K562 (cell line): Measurements from ENCODE around the gene KARS1. TPM values are rescaled to one million over a fixed set of nuclear protein-coding genes. Genes with fewer than 3 reads are reported as not detected.

ENCODE experiments used
- DIDO1 ChIP-seq: fragments of 450-650 bp; IDR thresholded peaks from 2 replicates; pipeline ENCODE4 v1.6.1; 2016; ENCODE audit warnings: low read depth, missing biosample characterization, missing genetic modification characterization
- DNMT1 ChIP-seq: fragments of 450-650 bp; IDR thresholded peaks from 2 replicates; pipeline ENCODE4 v1.6.1; 2016; ENCODE audit warnings: antibody characterized with exemption, mild to moderate bottlenecking
- EGR1 ChIP-seq: fragments of 450-650 bp; conservative IDR thresholded peaks from 2 replicates; pipeline ENCODE4 v1.6.1; 2017; ENCODE audit warnings: mild to moderate bottlenecking
- GTF2A2 ChIP-seq: IDR thresholded peaks from 2 replicates; pipeline ENCODE4 v1.6.1; 2016; ENCODE audit warnings: mild to moderate bottlenecking, missing genetic modification characterization, missing compliant biosample characterization
- HDAC8 ChIP-seq: fragments of 450-650 bp; IDR thresholded peaks from 2 replicates; pipeline ENCODE4 v1.6.1; 2016; ENCODE audit warnings: mild to moderate bottlenecking, missing genetic modification characterization, moderate library complexity, missing compliant biosample characterization
- KDM5B ChIP-seq: fragments of 200-600 bp; sonication (generic); IDR thresholded peaks from 2 replicates; pipeline ENCODE4 v1.6.1; 2012; ENCODE audit warnings: low read depth, mild to moderate bottlenecking, moderate library complexity, low read length, control low read depth, inconsistent platforms; ENCODE audit not compliant: insufficient replicate concordance
- MEIS2 ChIP-seq: fragments of 450-650 bp; IDR thresholded peaks from 2 replicates; pipeline ENCODE4 v1.6.1; 2014; ENCODE audit warnings: mild to moderate bottlenecking; ENCODE audit not compliant: partially characterized antibody
- NONO ChIP-seq, 2 experiments: fragments of 200-400 bp in 1 of 2; fragments of 450-650 bp in 1 of 2; formaldehyde crosslinking in 1 of 2; IDR thresholded peaks; 2 replicates each; pipeline ENCODE4 v1.6.1; 2017; ENCODE audit warnings: low read depth in 2 of 2, mild to moderate bottlenecking in 2 of 2, moderate library complexity in 2 of 2, low read length in 1 of 2
- NR2C1 ChIP-seq, 2 experiments: fragments of 450-650 bp; IDR thresholded peaks; 2 replicates each; pipeline ENCODE4 v1.6.1; 2017; ENCODE audit warnings: mild to moderate bottlenecking in 2 of 2, antibody characterized with exemption in 1 of 2, inconsistent platforms in 1 of 2, missing compliant biosample characterization in 1 of 2, missing genetic modification characterization in 1 of 2
- PHB2 ChIP-seq: fragments of 450-650 bp; IDR thresholded peaks from 2 replicates; pipeline ENCODE4 v1.6.1; 2017; ENCODE audit warnings: low read depth
- PML ChIP-seq: IDR thresholded peaks from 2 replicates; pipeline ENCODE4 v1.6.1; 2012; ENCODE audit warnings: low read length, inconsistent platforms
- PYGO2 ChIP-seq: fragments of 450-650 bp; IDR thresholded peaks from 2 replicates; pipeline ENCODE4 v1.6.1; 2016; ENCODE audit warnings: mild to moderate bottlenecking, missing genetic modification characterization, moderate library complexity, missing compliant biosample characterization
- SIX5 ChIP-seq, 2 experiments: IDR thresholded peaks; 2 replicates each; pipeline ENCODE4 v1.6.1; 2011; ENCODE audit warnings: low read length in 2 of 2, borderline replicate concordance in 1 of 2, low read depth in 1 of 2, mild to moderate bottlenecking in 1 of 2, moderate library complexity in 1 of 2; ENCODE audit not compliant: insufficient read depth in 1 of 2
- SRSF1 ChIP-seq: fragments of 200-400 bp; formaldehyde crosslinking; IDR thresholded peaks from 2 replicates; pipeline ENCODE4 v1.6.1; 2017; ENCODE audit warnings: mild to moderate bottlenecking, low read depth, low read length, moderate library complexity
- TBP ChIP-seq: optimal IDR thresholded peaks from 2 replicates; pipeline ENCODE3; 2011; ENCODE audit warnings: low read depth, low read length, improper control_type of control experiment
- ZFPM2 ChIP-seq: fragments of 250-450 bp; sonication (Bioruptor Pico); IDR thresholded peaks from 2 replicates; pipeline ENCODE4 v1.5.1; 2022; ENCODE audit warnings: mild to moderate bottlenecking
- ZFX ChIP-seq: sonication (generic); formaldehyde crosslinking; IDR thresholded peaks from 2 replicates; pipeline ENCODE4 v1.8.0; 2022; ENCODE audit warnings: mild to moderate bottlenecking, missing genetic modification reagents, moderate library complexity
- ZNF184 ChIP-seq: sonication (generic); formaldehyde crosslinking; IDR thresholded peaks from 2 replicates; pipeline ENCODE4 v1.5.0; 2020; ENCODE audit warnings: missing genetic modification reagents
- ZNF239 ChIP-seq: fragments of 250-450 bp; sonication (Bioruptor Pico); IDR thresholded peaks from 2 replicates; pipeline ENCODE4 v1.4.0; 2020; ENCODE audit warnings: mild to moderate bottlenecking
- ZNF263 ChIP-seq: sonication (generic); formaldehyde crosslinking; IDR thresholded peaks from 2 replicates; pipeline ENCODE4 v1.8.0; 2022; ENCODE audit warnings: mild to moderate bottlenecking, missing genetic modification reagents, borderline replicate concordance
- ZNF282 ChIP-seq: sonication (generic); formaldehyde crosslinking; IDR thresholded peaks from 2 replicates; pipeline ENCODE4 v1.8.1; 2023; ENCODE audit warnings: missing genetic modification reagents
- ZNF311 ChIP-seq: fragments of 250-450 bp; sonication (Bioruptor Pico); IDR thresholded peaks from 2 replicates; pipeline ENCODE4 v1.4.0; 2020; ENCODE audit warnings: mild to moderate bottlenecking, moderate library complexity
- ZNF830 ChIP-seq: fragments of 250-450 bp; sonication (Bioruptor Pico); IDR thresholded peaks from 2 replicates; pipeline ENCODE4 v1.5.0; 2021; ENCODE audit warnings: mild to moderate bottlenecking
- polyA plus RNA-seq, 8 experiments: library from polyadenylated mRNA; depleted of rRNA in 4 of 8; stranded (reverse) in 5 of 8; unstranded in 3 of 8; fragments of >200 nt; fragmentation: Nextera tagmentation in 2 of 8; fragmentation: Illumina TruSeq in 1 of 8; extraction: Ambion mirVana in 2 of 8; extraction: Trizol in 1 of 8; gene quantifications; 2 replicates each; pipeline versions ENCODE4 v1.2.1 to v1.2.3, GENCODE V29; 2011 to 2014; ENCODE audit warnings: inconsistent platforms in 1 of 8, missing spikeins in 1 of 8
- total RNA-seq, 7 experiments: library from RNA; depleted of rRNA in 6 of 7; stranded (reverse); fragments of >200 nt in 6 of 7; fragmentation: Illumina TruSeq in 2 of 7; extraction: Trizol in 2 of 7; gene quantifications; 2 replicates each; pipeline versions ENCODE4 v1.2.1 to v1.2.3, GENCODE V29; 2011 to 2021; ENCODE audit warnings: low replicate concordance in 1 of 7
- TF ChIP-seq, protein P1 (sequence below): sonication (generic); formaldehyde crosslinking; IDR thresholded peaks from 2 replicates; pipeline ENCODE4 v1.8.0; 2023; ENCODE audit warnings: mild to moderate bottlenecking, missing genetic modification reagents
- TF ChIP-seq, protein P2 (sequence below): sonication (generic); formaldehyde crosslinking; IDR thresholded peaks from 2 replicates; pipeline ENCODE4 v1.8.0; 2022; ENCODE audit warnings: missing genetic modification reagents, mild to moderate bottlenecking, borderline replicate concordance
- TF ChIP-seq, protein P3 (sequence below): fragments of 250-450 bp; sonication (Bioruptor Pico); IDR thresholded peaks from 2 replicates; pipeline ENCODE4 v1.4.0; 2020

Gene KARS1
- total and polyA plus RNA-seq, 9 of the 15 experiments (the other 6 are each of a cell fraction or from before 2014, with no cell fraction given) = 223 to 386 (median 304) TPM

- TF ChIP-seq, protein P1, sequence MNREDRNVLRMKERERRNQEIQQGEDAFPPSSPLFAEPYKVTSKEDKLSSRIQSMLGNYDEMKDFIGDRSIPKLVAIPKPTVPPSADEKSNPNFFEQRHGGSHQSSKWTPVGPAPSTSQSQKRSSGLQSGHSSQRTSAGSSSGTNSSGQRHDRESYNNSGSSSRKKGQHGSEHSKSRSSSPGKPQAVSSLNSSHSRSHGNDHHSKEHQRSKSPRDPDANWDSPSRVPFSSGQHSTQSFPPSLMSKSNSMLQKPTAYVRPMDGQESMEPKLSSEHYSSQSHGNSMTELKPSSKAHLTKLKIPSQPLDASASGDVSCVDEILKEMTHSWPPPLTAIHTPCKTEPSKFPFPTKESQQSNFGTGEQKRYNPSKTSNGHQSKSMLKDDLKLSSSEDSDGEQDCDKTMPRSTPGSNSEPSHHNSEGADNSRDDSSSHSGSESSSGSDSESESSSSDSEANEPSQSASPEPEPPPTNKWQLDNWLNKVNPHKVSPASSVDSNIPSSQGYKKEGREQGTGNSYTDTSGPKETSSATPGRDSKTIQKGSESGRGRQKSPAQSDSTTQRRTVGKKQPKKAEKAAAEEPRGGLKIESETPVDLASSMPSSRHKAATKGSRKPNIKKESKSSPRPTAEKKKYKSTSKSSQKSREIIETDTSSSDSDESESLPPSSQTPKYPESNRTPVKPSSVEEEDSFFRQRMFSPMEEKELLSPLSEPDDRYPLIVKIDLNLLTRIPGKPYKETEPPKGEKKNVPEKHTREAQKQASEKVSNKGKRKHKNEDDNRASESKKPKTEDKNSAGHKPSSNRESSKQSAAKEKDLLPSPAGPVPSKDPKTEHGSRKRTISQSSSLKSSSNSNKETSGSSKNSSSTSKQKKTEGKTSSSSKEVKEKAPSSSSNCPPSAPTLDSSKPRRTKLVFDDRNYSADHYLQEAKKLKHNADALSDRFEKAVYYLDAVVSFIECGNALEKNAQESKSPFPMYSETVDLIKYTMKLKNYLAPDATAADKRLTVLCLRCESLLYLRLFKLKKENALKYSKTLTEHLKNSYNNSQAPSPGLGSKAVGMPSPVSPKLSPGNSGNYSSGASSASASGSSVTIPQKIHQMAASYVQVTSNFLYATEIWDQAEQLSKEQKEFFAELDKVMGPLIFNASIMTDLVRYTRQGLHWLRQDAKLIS (CRISPR knock-in tag) = no peak
- TF ChIP-seq MEIS2 (peak; percentile 6), HDAC8 (tag) (no peak), ZFX (CRISPR knock-in tag) (no peak), NR2C1 (IDR thresholded peaks at IDR 0.05) (no peak; the same call in 1 of the 2 replicates), NR2C1 (tag; IDR thresholded peaks at IDR 0.05) (no peak), ZNF263 (CRISPR knock-in tag) (no peak), SIX5 (IDR thresholded peaks at IDR 0.05; ENCODE audit: borderline replicate concordance in 1 of 2, insufficient read depth in 1 of 2, low read depth in 1 of 2, low read length in 2 of 2) (no peak), ZNF282 (no peak), ZFPM2 (CRISPR knock-in tag) (no peak), SRSF1 (no peak), GTF2A2 (tag) (no peak), KDM5B (no peak), EGR1 (no peak), PML (peak; percentile 68; the same call in 1 of the 2 replicates), DNMT1 (no peak), ZNF830 (CRISPR knock-in tag) (no peak), PYGO2 (tag) (no peak), DIDO1 (no peak), ZNF239 (CRISPR knock-in tag) (peak; percentile 44; the same call in 1 of the 2 replicates), PHB2 (peak; percentile 76), NONO (IDR thresholded peaks at IDR 0.05; ENCODE audit: low read depth in 2 of 2, low read length in 1 of 2) (no peak), ZNF311 (no peak), TBP (no peak), ZNF184 (CRISPR knock-in tag) (no peak)
- TF ChIP-seq, protein P2, sequence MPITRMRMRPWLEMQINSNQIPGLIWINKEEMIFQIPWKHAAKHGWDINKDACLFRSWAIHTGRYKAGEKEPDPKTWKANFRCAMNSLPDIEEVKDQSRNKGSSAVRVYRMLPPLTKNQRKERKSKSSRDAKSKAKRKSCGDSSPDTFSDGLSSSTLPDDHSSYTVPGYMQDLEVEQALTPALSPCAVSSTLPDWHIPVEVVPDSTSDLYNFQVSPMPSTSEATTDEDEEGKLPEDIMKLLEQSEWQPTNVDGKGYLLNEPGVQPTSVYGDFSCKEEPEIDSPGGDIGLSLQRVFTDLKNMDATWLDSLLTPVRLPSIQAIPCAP = no peak
- TF ChIP-seq, protein P3, sequence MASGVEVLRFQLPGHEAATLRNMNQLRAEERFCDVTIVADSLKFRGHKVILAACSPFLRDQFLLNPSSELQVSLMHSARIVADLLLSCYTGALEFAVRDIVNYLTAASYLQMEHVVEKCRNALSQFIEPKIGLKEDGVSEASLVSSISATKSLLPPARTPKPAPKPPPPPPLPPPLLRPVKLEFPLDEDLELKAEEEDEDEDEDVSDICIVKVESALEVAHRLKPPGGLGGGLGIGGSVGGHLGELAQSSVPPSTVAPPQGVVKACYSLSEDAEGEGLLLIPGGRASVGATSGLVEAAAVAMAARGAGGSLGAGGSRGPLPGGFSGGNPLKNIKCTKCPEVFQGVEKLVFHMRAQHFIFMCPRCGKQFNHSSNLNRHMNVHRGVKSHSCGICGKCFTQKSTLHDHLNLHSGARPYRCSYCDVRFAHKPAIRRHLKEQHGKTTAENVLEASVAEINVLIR = no peak
Observed at GRCh38 chr16:75621170-75621477, 26.3 kb downstream of the KARS1 start (continued).
